Mucosa of descending colon (tissue), 3 donors: ENCODE results near the gene CPED1. TPM values are rescaled to one million over a fixed set of nuclear protein-coding genes. Genes with fewer than 3 reads are reported as not detected.

Source experiments
- ATAC-seq: fragments of 200-7000 bp; cut with Tn5 transposase; one replicate; pipeline ENCODE4 v1.9.1; 2020; ENCODE audit warnings: mild to moderate bottlenecking, moderate library complexity
- DNase-seq, 3 donors: peaks; one replicate each; pipeline ENCODE4 v3.0.0-alpha.2; 2020
- H3K36me3 ChIP-seq: fragments of 200-600 bp; one replicate; pipeline ENCODE4 v1.8.0; 2021; ENCODE audit warnings: low read depth, mild to moderate bottlenecking
- H3K4me1 ChIP-seq: fragments of 200-600 bp; one replicate; pipeline ENCODE4 v1.8.0; 2021; ENCODE audit warnings: low read depth, mild to moderate bottlenecking
- H3K4me3 ChIP-seq: fragments of 200-600 bp; one replicate; pipeline ENCODE4 v1.8.0; 2021; ENCODE audit warnings: mild to moderate bottlenecking
- H3K9me3 ChIP-seq: fragments of 200-600 bp; one replicate; pipeline ENCODE4 v1.8.0; 2021; ENCODE audit warnings: mild to moderate bottlenecking
- CTCF ChIP-seq: fragments of 200-600 bp; IDR thresholded peaks from one replicate; pipeline ENCODE4 v1.8.0; 2022; ENCODE audit warnings: antibody characterized with exemption, mild to moderate bottlenecking
- intact Hi-C, 2 donors: fragments of 100-400 bp; cut with DNase I in 1 of 2; cut with micrococcal nuclease in 1 of 2; formaldehyde crosslinking; loops; one replicate each; pipeline versions ENCODE4 v1.11.0 to v1.11.1; 2022; cut with DNase I, micrococcal nuclease
- total RNA-seq, 3 donors: library from RNA; stranded (reverse); fragmentation: NEBNext Ultra II Directional in 2 of 3; extraction: Animal tissue kit (Norgen Biotek cat#: 25700) in 2 of 3; gene quantifications; one replicate each; pipeline versions ENCODE4 v1.2.1 to v1.2.4, GENCODE V29; 2021 to 2023
- donor health status: DM: no; HTN: no; CAD: no; lungs with moderate emphysema.
- donor health status: DM: no; HTN: no; CAD: no.
- donor health status: DM: no; HTN: yes; CAD: no.

Gene CPED1
- total RNA-seq, 3 donors from 2014 or later: 6.5 to 67.7 (median 8.8) TPM

- ATAC-seq (no peak), DNase-seq (no peak)
- intact Hi-C loops: no loop called here
- no peak for TF ChIP-seq CTCF
- H3K4me1 ChIP-seq: no peaks in the 10 kb centered on the region
- no peaks in the 10 kb centered on the region for H3K36me3 ChIP-seq
- no peaks in the 10 kb centered on the region for H3K9me3 ChIP-seq
- H3K4me3 ChIP-seq: no peak overlapping the region
These were observed 315.1 kb downstream of the CPED1 start for GRCh38 chr7:121303422-121304101.

- ATAC-seq: no peak
- no peak for DNase-seq
- no peak overlapping the region for H3K4me3 ChIP-seq
- no peaks in the 10 kb centered on the region for H3K36me3 ChIP-seq
- H3K4me1 ChIP-seq: no peaks in the 10 kb centered on the region
- TF ChIP-seq CTCF: no peak
- no peaks in the 10 kb centered on the region for H3K9me3 ChIP-seq
- intact Hi-C loops: no loop called here
These were observed 315.7 kb downstream of the CPED1 start for GRCh38 chr7:121304102-121304658.

GRCh38 chr7:121305109-121305508 is 316.6 kb downstream of the CPED1 start:
- H3K4me1 ChIP-seq: no peaks in the 10 kb centered on the region
- TF ChIP-seq CTCF: no peak
- intact Hi-C loops: no loop called here
- DNase-seq (no peak), ATAC-seq (no peak)
- H3K4me3 ChIP-seq: no peak overlapping the region
- no peaks in the 10 kb centered on the region for H3K9me3 ChIP-seq
- no peaks in the 10 kb centered on the region for H3K36me3 ChIP-seq

- ATAC-seq: no peak
- Histone ChIP-seq H3K9me3 (no peaks in the 10 kb centered on the region), H3K4me1 (no peaks in the 10 kb centered on the region), H3K4me3 (no peak overlapping the region), H3K36me3 (no peaks in the 10 kb centered on the region)
- DNase-seq: no peak
- TF ChIP-seq CTCF: no peak
- intact Hi-C loops: no loop called here
These were observed 318.1 kb downstream of the CPED1 start for GRCh38 chr7:121306565-121306964.

GRCh38 chr7:121307021-121307574 is 318.6 kb downstream of the CPED1 start:
- intact Hi-C loops: no loop called here
- TF ChIP-seq CTCF: no peak
- H3K9me3 ChIP-seq: no peaks in the 10 kb centered on the region

More at GRCh38 chr7:121307021-121307574, 318.6 kb downstream of the CPED1 start:
- Histone ChIP-seq H3K36me3 (no peaks in the 10 kb centered on the region), H3K4me1 (no peaks in the 10 kb centered on the region), H3K4me3 (no peak overlapping the region)
- no peak for ATAC-seq
- no peak for DNase-seq
